ENCODE data around the gene CPNE4.

Gene CPNE4

DNA sequence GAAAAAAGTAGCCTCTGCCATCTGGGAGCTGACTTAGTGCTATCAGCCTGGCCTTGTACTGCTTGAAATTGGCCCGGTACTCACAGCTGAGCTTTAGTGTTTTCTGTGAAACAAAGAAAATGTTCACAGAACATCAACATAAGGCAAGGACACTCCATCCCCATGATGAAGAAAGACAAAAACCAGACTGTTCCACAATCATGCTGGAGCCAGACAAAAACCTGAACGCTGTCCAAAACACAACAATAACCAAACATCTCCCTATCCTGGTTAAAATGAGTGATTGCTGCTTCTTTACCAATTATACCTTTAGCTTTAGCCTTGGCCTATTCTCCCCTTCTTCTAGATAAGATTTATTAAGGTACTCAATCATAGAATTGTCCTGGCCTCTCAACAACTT lies 153.9 kb downstream of the CPNE4 start:
- DNase-seq (ENCODE audit: low spot score): no peak

- no peak for DNase-seq (ENCODE audit: low spot score)
Observed at GRCh38 chr3:131868203-131868602, 166.6 kb downstream of the CPNE4 start.

GRCh38 chr3:131856171-131856570 lies 178.6 kb downstream of the CPNE4 start:
- DNase-seq (ENCODE audit: low spot score): no peak

- no peak for DNase-seq (ENCODE audit: low spot score)
Observed at GRCh38 chr3:131850223-131850622, 184.6 kb downstream of the CPNE4 start.

DNA sequence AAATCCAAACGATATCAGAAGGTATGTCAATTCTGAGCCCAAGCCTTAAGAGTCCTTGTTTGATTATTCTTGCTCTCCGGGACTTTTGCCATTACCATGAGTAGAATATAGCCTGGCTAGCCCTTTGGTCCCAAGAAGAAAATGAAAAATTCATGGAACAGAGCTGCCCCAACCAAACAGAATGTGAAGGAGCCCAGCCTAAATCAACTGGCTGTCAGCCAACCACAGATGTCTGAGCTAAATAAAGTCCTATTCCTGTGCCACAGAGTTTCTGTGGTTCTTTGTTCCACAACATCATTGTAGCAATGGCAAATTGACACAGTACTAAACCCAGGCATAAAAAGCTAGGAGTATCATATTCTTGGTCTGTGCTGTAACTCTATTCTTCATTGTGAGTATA lies 185.2 kb downstream of the CPNE4 start:
- DNase-seq (ENCODE audit: low spot score): no peak

- no peak for DNase-seq (ENCODE audit: low spot score)
Observed at GRCh38 chr3:131847966-131848510, 186.8 kb downstream of the CPNE4 start.

DNA sequence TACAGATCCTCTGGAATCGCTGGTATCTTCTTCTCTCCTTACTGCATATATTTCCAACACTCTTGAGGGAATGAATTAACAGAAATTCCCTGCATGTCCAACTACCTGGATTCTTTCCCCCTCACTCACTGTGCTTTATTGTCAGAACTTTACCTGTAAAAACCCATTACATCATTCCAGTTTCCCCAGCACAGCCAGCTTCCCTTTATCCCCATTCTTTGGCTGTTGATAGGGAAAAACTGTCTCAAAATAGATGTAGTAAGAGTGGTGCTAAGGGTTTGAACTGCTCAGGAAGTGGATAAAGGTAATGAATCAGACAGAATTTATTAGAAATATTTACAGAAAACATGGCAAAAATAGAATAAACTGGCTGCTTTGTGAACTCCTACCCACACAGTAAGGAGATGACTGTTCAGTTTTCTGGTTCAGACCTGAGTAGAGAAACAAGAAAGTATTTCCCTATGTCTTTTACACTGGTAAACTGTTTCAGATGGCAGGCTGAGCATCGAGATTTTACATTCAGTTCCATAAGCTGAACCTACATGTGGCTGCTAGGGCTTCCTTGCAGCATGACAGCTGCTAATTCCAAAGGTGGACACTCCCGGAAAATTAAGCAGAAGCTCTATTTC lies 188.4 kb downstream of the CPNE4 start:
- no peak for DNase-seq (ENCODE audit: low spot score)

GRCh38 chr3:131843174-131843573 lies 191.6 kb downstream of the CPNE4 start:
- no peak for DNase-seq (ENCODE audit: low spot score)

- no peak for DNase-seq (ENCODE audit: low spot score)
Observed at GRCh38 chr3:131840156-131840797, 194.5 kb downstream of the CPNE4 start.

DNA sequence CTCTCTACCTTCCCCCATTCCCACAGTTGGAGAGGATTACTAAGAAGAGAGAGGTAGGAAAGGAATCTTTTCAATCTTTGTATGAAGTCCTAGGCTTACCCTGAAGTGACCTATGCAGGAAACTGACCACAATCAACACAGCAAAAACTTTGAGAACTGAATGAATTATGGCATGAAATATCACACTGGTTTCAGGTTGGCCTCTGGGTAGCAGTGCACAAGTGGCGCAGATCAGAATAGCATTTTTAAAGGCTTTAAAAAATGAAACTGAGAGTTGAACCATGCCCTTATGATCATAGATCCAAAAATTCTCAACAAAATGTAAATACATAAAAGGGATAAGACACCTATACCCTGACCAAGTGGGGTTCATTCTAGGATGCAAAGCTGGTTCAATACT lies 198.9 kb downstream of the CPNE4 start:
- no peak for DNase-seq (ENCODE audit: low spot score)

- no peak for DNase-seq (ENCODE audit: low spot score)
Observed at GRCh38 chr3:131831608-131832007, 203.2 kb downstream of the CPNE4 start.

GRCh38 chr3:131821191-131821762 lies 213.5 kb downstream of the CPNE4 start:
- no peak for DNase-seq (ENCODE audit: low spot score)

- DNase-seq (ENCODE audit: low spot score): no peak
Observed at GRCh38 chr3:131819381-131820055, 215.3 kb downstream of the CPNE4 start.

DNA sequence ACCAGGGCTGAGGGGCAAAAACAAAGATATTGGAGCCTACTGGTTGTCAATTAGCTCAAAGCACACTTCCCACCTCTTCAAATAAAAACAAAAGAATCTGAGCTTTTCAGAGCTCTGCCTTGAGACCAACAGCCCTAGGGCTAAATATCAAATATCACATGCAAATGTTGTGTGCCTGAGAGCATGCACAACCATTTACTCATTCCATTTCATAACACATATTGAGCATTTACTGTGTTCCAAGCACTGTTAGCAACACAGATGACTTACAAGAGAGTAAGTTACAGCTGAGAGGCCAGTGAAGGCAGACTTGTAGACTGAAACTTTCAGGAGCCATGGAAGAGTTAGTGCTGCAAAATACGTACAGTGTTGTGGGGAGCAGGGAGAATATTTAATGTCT lies 222.4 kb downstream of the CPNE4 start:
- DNase-seq (ENCODE audit: low spot score): no peak

DNA sequence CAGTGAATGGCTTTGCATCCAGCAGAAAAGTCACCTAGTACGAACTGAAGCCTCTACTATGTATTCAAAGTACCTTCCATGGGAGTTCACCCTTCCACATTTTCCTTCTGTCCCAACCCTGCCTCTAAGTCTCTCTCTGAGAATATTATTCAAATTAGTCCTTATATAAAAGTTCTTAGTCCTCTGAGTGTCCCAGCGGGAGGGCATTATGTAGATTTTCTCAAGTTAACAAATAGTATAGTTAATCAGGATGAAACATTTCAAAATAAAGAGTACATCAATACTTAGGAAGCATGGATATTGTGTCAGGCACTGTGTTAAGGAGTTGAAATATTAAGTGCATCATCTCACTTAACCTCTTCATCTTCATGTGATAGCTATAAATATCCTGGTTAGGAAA lies 223.3 kb downstream of the CPNE4 start:
- DNase-seq (ENCODE audit: low spot score): no peak

DNA sequence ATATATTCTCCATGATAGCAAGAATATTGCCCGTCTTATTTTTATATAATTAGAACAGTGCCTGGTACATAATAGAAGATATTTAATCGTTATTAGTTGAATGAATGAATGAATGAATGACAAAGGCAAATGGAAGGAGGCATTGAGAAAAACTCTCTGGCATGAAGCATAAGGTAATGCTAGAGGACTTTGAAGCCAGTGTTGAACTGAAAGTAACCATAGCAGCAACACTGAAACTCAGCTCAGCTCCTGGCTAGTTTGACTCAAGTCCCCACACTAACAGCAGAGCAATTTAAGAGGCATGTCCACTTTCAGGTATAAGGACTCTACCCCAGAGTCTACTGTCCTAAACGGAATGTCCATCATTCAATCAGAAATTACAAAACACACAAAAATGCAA lies 227.0 kb downstream of the CPNE4 start:
- DNase-seq (ENCODE audit: low spot score): no peak

GRCh38 chr3:131806736-131807135 lies 228.1 kb downstream of the CPNE4 start:
- no peak for DNase-seq (ENCODE audit: low spot score)

DNA sequence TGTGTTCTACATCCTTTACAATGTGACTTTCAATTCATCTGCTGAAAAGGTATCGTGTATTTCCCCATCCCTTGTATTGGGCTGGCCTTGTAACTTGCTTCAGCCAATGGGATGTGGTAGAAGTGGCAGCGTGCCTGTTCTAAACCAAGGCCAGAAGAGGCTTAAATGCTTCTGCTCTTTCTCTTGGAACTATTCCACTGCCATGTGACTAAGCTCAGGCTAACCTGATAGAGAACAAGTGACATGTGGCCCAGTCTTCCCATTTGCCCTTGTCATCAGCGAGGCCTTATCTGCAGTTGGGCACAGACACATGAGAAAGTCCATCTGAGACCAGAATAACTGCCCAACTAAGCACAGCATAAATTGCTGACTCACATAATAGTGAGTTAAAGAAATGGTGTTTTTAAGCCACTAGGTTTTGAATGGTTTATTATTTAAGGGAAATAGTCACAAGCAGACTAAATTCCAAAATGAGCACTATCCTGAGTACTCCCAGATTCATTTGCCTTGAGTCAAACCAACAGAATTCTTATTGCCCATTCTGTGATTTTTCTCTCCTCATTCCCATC lies 230.2 kb downstream of the CPNE4 start:
- no peak for DNase-seq (ENCODE audit: low spot score)

DNA sequence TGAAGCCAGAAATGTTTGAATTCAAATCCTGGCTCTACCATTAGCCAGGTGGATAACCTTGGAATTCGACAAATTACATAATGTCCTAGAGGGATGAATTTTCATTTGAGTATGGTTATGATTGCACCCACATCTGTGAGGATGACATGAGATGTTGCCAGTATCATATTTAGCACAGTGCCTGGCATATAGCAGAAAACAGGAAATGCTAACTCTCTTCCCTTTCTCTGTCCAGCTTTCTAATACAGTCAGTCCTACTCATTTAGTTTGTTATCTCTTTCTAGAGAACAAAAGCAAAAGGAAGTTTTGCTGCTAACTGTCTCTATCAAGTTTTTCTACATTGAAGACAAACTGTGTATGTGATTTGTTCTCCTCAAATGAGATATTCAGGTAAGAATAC lies 231.7 kb downstream of the CPNE4 start:
- no peak for DNase-seq (ENCODE audit: low spot score)

GRCh38 chr3:131802029-131802428 lies 232.8 kb downstream of the CPNE4 start:
- DNase-seq (ENCODE audit: low spot score): no peak

DNA sequence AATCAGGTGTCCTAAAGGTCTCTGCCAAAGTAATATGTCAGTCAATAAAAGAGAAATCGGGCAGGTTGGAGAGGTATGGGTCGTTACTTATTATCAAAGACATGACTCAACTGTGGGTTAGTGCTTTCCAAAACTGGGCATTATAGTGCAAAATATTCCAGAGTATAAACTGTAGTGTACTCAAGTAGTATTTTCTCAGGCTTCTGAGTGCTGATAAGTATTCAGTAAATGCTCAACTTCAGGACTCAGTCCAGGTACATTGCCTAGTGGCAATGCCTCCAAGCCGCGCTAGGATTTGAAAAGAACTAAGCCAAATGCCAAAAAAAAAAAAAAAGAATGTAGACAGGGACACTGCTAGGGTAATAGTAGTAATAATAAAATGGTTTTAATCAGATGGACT lies 233.2 kb downstream of the CPNE4 start:
- DNase-seq (ENCODE audit: low spot score): no peak

DNA sequence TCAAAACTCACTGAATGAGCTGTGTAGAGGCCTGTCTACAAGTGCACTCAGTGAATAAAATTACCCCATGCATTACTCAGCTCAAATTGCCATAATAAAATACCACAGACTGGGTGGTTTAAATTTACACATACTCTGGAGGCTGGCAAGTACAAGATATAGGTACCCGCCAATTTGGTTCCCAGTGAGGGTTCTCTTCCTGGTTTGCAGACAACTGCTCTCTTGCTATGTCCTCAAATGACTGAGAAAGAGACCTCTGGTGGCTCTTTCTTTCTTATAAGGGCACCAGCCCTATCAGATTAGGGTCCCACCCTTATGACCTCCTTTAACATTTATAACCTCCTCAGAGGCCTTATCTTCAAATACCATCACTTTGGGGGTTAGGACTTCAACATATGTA lies 237.0 kb downstream of the CPNE4 start:
- DNase-seq (ENCODE audit: low spot score): no peak

Measured in CD4-positive, alpha-beta T cell treated with Interleukin-6 at 100 ng/mL for 8 hours (primary cell).